ENCODE data around the gene LARP6. TPM values are rescaled to one million over a fixed set of nuclear protein-coding genes. Genes with fewer than 3 reads are reported as not detected.

The LARP6 gene
- total and polyA plus RNA-seq, 10 donors = 0.85 to 7.0 (median 2.1) TPM

GRCh38 chr15:70845602-70846360 is 8.2 kb downstream of the LARP6 start:
- WGBS, 5 donors = 93 to 97% (median 94%) methylated on average over 6 of the region's 6 CpGs
- DNase-seq = no peak
- intact Hi-C loops (cut with DNase I; ENCODE audit: low total_unique reads) = no loop called here
- Histone ChIP-seq H3K27me3 (replicated peaks in 1 of 7) (peaks cover 0 to 37% (median under 1%) of the 10 kb centered on the region in 7 donors), H3K36me3 (no peaks in the 10 kb centered on the region), H3K4me3 (no peak overlapping the region), H3K27ac (no peak overlapping the region), H3K9me3 (no peaks in the 10 kb centered on the region), H3K4me1 (no peaks in the 10 kb centered on the region)
- no peak for TF ChIP-seq CTCF (IDR thresholded peaks at IDR 0.05 in 8 of 11, conservative IDR thresholded peaks at IDR 0.05 in 3 of 11)
- no peak for TF ChIP-seq POLR2A (IDR thresholded peaks at IDR 0.05)
- no peak for TF ChIP-seq POLR2AphosphoS5 (IDR thresholded peaks at IDR 0.05)

GRCh38 chr15:70837476-70837875 is 16.5 kb downstream of the LARP6 start:
- no peak overlapping the region for H3K27ac ChIP-seq
- H3K27me3 ChIP-seq (replicated peaks in 1 of 7) = no peaks in the 10 kb centered on the region
- no peaks in the 10 kb centered on the region for H3K9me3 ChIP-seq
- 91 to 96% (median 95%) methylated on average over 2 of the region's 2 CpGs for WGBS, 5 donors
- H3K4me3 ChIP-seq = no peak overlapping the region
- TF ChIP-seq POLR2AphosphoS5 (IDR thresholded peaks at IDR 0.05) (no peak), POLR2A (IDR thresholded peaks at IDR 0.05) (no peak), CTCF (IDR thresholded peaks at IDR 0.05 in 8 of 11, conservative IDR thresholded peaks at IDR 0.05 in 3 of 11) (no peak)
- peaks cover 0 to 2% (median 0%) of the 10 kb centered on the region in 6 donors for H3K36me3 ChIP-seq
- no peaks in the 10 kb centered on the region for H3K4me1 ChIP-seq
- DNase-seq = no peak
- intact Hi-C loops (cut with DNase I; ENCODE audit: low total_unique reads) = no loop called here

GRCh38 chr15:70835841-70836240 is 18.1 kb downstream of the LARP6 start:
- Histone ChIP-seq H3K4me1 (no peaks in the 10 kb centered on the region), H3K27me3 (replicated peaks in 1 of 7) (no peaks in the 10 kb centered on the region), H3K4me3 (no peak overlapping the region), H3K9me3 (no peaks in the 10 kb centered on the region), H3K36me3 (peaks cover 0 to 6% (median 0%) of the 10 kb centered on the region in 6 donors), H3K27ac (no peak overlapping the region)
- intact Hi-C loops (cut with DNase I; ENCODE audit: low total_unique reads) = no loop called here
- TF ChIP-seq CTCF (IDR thresholded peaks at IDR 0.05 in 8 of 11, conservative IDR thresholded peaks at IDR 0.05 in 3 of 11) (no peak), POLR2AphosphoS5 (IDR thresholded peaks at IDR 0.05) (no peak), POLR2A (IDR thresholded peaks at IDR 0.05) (no peak)
- WGBS, 5 donors = 85 to 92% (median 91%) methylated on average over 3 of the region's 3 CpGs
- DNase-seq = no peak

- TF ChIP-seq CTCF (IDR thresholded peaks at IDR 0.05 in 8 of 11, conservative IDR thresholded peaks at IDR 0.05 in 3 of 11) (no peak), POLR2A (IDR thresholded peaks at IDR 0.05) (no peak), POLR2AphosphoS5 (IDR thresholded peaks at IDR 0.05) (no peak)
- DNase-seq = no peak
- intact Hi-C loops (cut with DNase I; ENCODE audit: low total_unique reads) = no loop called here
- H3K27ac ChIP-seq = no peak overlapping the region
- WGBS, 5 donors = 88 to 96% (median 95%) methylated on average over 6 of the region's 6 CpGs
- no peaks in the 10 kb centered on the region for H3K4me1 ChIP-seq
- no peaks in the 10 kb centered on the region for H3K27me3 ChIP-seq (replicated peaks in 1 of 7)
- H3K9me3 ChIP-seq = no peaks in the 10 kb centered on the region
- peaks cover 0 to 6% (median 0%) of the 10 kb centered on the region in 6 donors for H3K36me3 ChIP-seq
- H3K4me3 ChIP-seq = no peak overlapping the region
Observed at GRCh38 chr15:70835415-70835814, 18.5 kb downstream of the LARP6 start.

Data from spleen (tissue), 11 donors.